ENCODE measurements around the gene KIF5C. TPM values are rescaled to one million over a fixed set of nuclear protein-coding genes. Genes with fewer than 3 reads are reported as not detected.

KIF5C gene
- total RNA-seq, 2 donors from 2014 or later = 2.0 to 2.6 TPM

- Histone ChIP-seq H3K27me3 (no peaks in the 10 kb centered on the region), H3K9me3 (no peaks in the 10 kb centered on the region), H3K27ac (no peak overlapping the region), H3K36me3 (replicated peaks in 1 of 2; ENCODE audit: insufficient read depth in 1 of 2, low read depth in 2 of 2) (no peaks in the 10 kb centered on the region), H3K4me1 (peaks cover under 1% of the 10 kb centered on the region), H3K4me3 (no peak overlapping the region)
- ATAC-seq = no peak
- intact Hi-C loops (cut with DNase I) = no loop called here
- DNase-seq = no peak
- TF ChIP-seq POLR2A (IDR thresholded peaks at IDR 0.05) (no peak), CTCF (IDR thresholded peaks at IDR 0.05) (no peak)
- 90 to 93% methylated on average over 5 of the region's 5 CpGs for WGBS, 2 donors
These were observed 183.9 kb downstream of the KIF5C start for GRCh38 chr2:149058936-149059335.

GRCh38 chr2:149059822-149060221 is 184.8 kb downstream of the KIF5C start:
- Histone ChIP-seq H3K27ac (no peak overlapping the region), H3K4me1 (peaks cover 10% of the 10 kb centered on the region), H3K9me3 (no peaks in the 10 kb centered on the region), H3K36me3 (replicated peaks in 1 of 2; ENCODE audit: insufficient read depth in 1 of 2, low read depth in 2 of 2) (no peaks in the 10 kb centered on the region), H3K4me3 (no peak overlapping the region), H3K27me3 (no peaks in the 10 kb centered on the region)
- DNase-seq = no peak
- WGBS, 2 donors = 90 to 94% methylated on average over 1 of the region's 1 CpG
- ATAC-seq = no peak
- no peak for TF ChIP-seq POLR2A (IDR thresholded peaks at IDR 0.05)
- TF ChIP-seq CTCF (IDR thresholded peaks at IDR 0.05) = no peak
- intact Hi-C loops (cut with DNase I) = no loop called here

- Histone ChIP-seq H3K4me1 (peaks cover 19% of the 10 kb centered on the region), H3K27ac (no peak overlapping the region), H3K9me3 (no peaks in the 10 kb centered on the region), H3K36me3 (replicated peaks in 1 of 2; ENCODE audit: insufficient read depth in 1 of 2, low read depth in 2 of 2) (no peaks in the 10 kb centered on the region), H3K27me3 (no peaks in the 10 kb centered on the region), H3K4me3 (no peak overlapping the region)
- ATAC-seq (no peak), DNase-seq (no peak)
- intact Hi-C loops (cut with DNase I) = no loop called here
- TF ChIP-seq CTCF (IDR thresholded peaks at IDR 0.05) (no peak), POLR2A (IDR thresholded peaks at IDR 0.05) (no peak)
- 83 to 95% methylated on average over 2 of the region's 2 CpGs for WGBS, 2 donors
These were observed 186.2 kb downstream of the KIF5C start for GRCh38 chr2:149061133-149061745.

GRCh38 chr2:149062531-149062930 is 187.5 kb downstream of the KIF5C start:
- Histone ChIP-seq H3K9me3 (no peaks in the 10 kb centered on the region), H3K4me1 (peaks cover 19% of the 10 kb centered on the region), H3K27me3 (no peaks in the 10 kb centered on the region), H3K27ac (no peak overlapping the region), H3K4me3 (no peak overlapping the region), H3K36me3 (replicated peaks in 1 of 2; ENCODE audit: insufficient read depth in 1 of 2, low read depth in 2 of 2) (no peaks in the 10 kb centered on the region)
- WGBS, 2 donors = 67 to 75% methylated on average over 3 of the region's 3 CpGs
- no peak for ATAC-seq
- no peak for DNase-seq
- TF ChIP-seq POLR2A (IDR thresholded peaks at IDR 0.05) = no peak
- TF ChIP-seq CTCF (IDR thresholded peaks at IDR 0.05) = no peak
- intact Hi-C loops (cut with DNase I) = no loop called here

- WGBS, 2 donors = 92 to 93% methylated on average over 4 of the region's 4 CpGs
- no peak overlapping the region for H3K27ac ChIP-seq
- no peaks in the 10 kb centered on the region for H3K36me3 ChIP-seq (replicated peaks in 1 of 2; ENCODE audit: insufficient read depth in 1 of 2, low read depth in 2 of 2)
- no peak for ATAC-seq
- no peak overlapping the region for H3K4me3 ChIP-seq
- no peaks in the 10 kb centered on the region for H3K9me3 ChIP-seq
- H3K27me3 ChIP-seq = no peaks in the 10 kb centered on the region
- intact Hi-C loops (cut with DNase I) = no loop called here
- DNase-seq = no peak
- peaks cover 19% of the 10 kb centered on the region for H3K4me1 ChIP-seq
- no peak for TF ChIP-seq CTCF (IDR thresholded peaks at IDR 0.05)
- no peak for TF ChIP-seq POLR2A (IDR thresholded peaks at IDR 0.05)
These were observed 188.2 kb downstream of the KIF5C start for GRCh38 chr2:149063177-149063576.

Measured in body of pancreas (tissue), 4 donors.